HG02588 (cell line): ENCODE measurements around the gene CD6.

ENCODE experiments used
- ATAC-seq: cut with Tn5 transposase; IDR thresholded peaks from one replicate; pipeline ENCODE4 v1.9.1; 2021; ENCODE audit warnings: mild to moderate bottlenecking, moderate library complexity; ENCODE audit not compliant: unreplicated experiment

Gene CD6

GRCh38 chr11:60934790-60935605 is 36.5 kb upstream of the CD6 start:
- no peak for ATAC-seq

GRCh38 chr11:60935676-60936442 is 35.6 kb upstream of the CD6 start:
- ATAC-seq, result no peak

GRCh38 chr11:60936467-60937143 is 34.9 kb upstream of the CD6 start:
- no peak for ATAC-seq

- ATAC-seq, result no peak
Observed at GRCh38 chr11:60937144-60937527, 34.3 kb upstream of the CD6 start.

- ATAC-seq, result no peak
Observed at GRCh38 chr11:60937811-60938210, 33.7 kb upstream of the CD6 start.

GRCh38 chr11:60938500-60938899 is 33.0 kb upstream of the CD6 start:
- ATAC-seq, result no peak

- ATAC-seq, result no peak
Observed at GRCh38 chr11:60939301-60939700, 32.2 kb upstream of the CD6 start.

- no peak for ATAC-seq
Observed at GRCh38 chr11:60939855-60940254, 31.6 kb upstream of the CD6 start.

GRCh38 chr11:60941371-60942119 is 29.9 kb upstream of the CD6 start:
- no peak for ATAC-seq

GRCh38 chr11:60942219-60942618 is 29.3 kb upstream of the CD6 start:
- ATAC-seq, result no peak

GRCh38 chr11:60942970-60943565 is 28.4 kb upstream of the CD6 start:
- no peak for ATAC-seq

GRCh38 chr11:60944490-60945294 is 26.8 kb upstream of the CD6 start:
- no peak for ATAC-seq

GRCh38 chr11:60945295-60945667 is 26.2 kb upstream of the CD6 start:
- ATAC-seq, result no peak

- ATAC-seq, result no peak
Observed at GRCh38 chr11:60946601-60947264, 24.7 kb upstream of the CD6 start.

GRCh38 chr11:60947700-60948099 is 23.8 kb upstream of the CD6 start:
- no peak for ATAC-seq

GRCh38 chr11:60948250-60948649 is 23.2 kb upstream of the CD6 start:
- no peak for ATAC-seq

- no peak for ATAC-seq
Observed at GRCh38 chr11:60950024-60950423, 21.5 kb upstream of the CD6 start.

GRCh38 chr11:60950933-60951605 is 20.4 kb upstream of the CD6 start:
- ATAC-seq, result peak; percentile 25

GRCh38 chr11:60951606-60951903 is 19.9 kb upstream of the CD6 start:
- no peak for ATAC-seq
